Posterior cingulate gyrus (tissue), 11 donors: ENCODE results near the gene LEUTX.

Experiments
- DNase-seq, 10 donors: peaks; one replicate each; pipeline versions ENCODE4 v3.0.0 to v3.0.0-alpha.2; 2020 to 2021; ENCODE audit warnings: mixed read lengths in 3 of 10
- intact Hi-C: fragments of 100-400 bp; cut with DNase I; formaldehyde crosslinking; loops from one replicate; pipeline ENCODE4 v1.15.1; 2023

LEUTX gene

GRCh38 chr19:39819786-39820185, 41.1 kb downstream of the LEUTX start:
- intact Hi-C loops: no loop called here
- no peak for DNase-seq

- intact Hi-C loops: no loop called here
- no peak for DNase-seq
These were observed 42.0 kb downstream of the LEUTX start for GRCh38 chr19:39820696-39821095.

GRCh38 chr19:39823686-39824085, 45.0 kb downstream of the LEUTX start:
- intact Hi-C loops: no loop called here
- no peak for DNase-seq

- intact Hi-C loops: no loop called here
- DNase-seq: peak; percentile 88 to 99 (median 94)
These were observed 45.8 kb downstream of the LEUTX start for GRCh38 chr19:39824143-39825092.

GRCh38 chr19:39825093-39825463, 46.4 kb downstream of the LEUTX start:
- DNase-seq: no peak
- intact Hi-C loops: no loop called here

GRCh38 chr19:39825531-39826076, 47.0 kb downstream of the LEUTX start:
- intact Hi-C loops: no loop called here

GRCh38 chr19:39826311-39826945, 47.8 kb downstream of the LEUTX start:
- intact Hi-C loops: no loop called here
- DNase-seq: no peak

More at GRCh38 chr19:39825531-39826076, 47.0 kb downstream of the LEUTX start:
- no peak for DNase-seq

- DNase-seq: no peak
- intact Hi-C loops: no loop called here
These were observed 48.6 kb downstream of the LEUTX start for GRCh38 chr19:39827216-39827615.

- intact Hi-C loops: no loop called here
These were observed 49.5 kb downstream of the LEUTX start for GRCh38 chr19:39828015-39828653.

GRCh38 chr19:39828654-39829032, 50.0 kb downstream of the LEUTX start:
- DNase-seq: no peak
- intact Hi-C loops: no loop called here

More at GRCh38 chr19:39828015-39828653, 49.5 kb downstream of the LEUTX start:
- no peak for DNase-seq

GRCh38 chr19:39829702-39830275, 51.1 kb downstream of the LEUTX start:
- intact Hi-C loops: loop anchor here (5.0 kb wide), 1 partner anchor 143 kb away; the partner anchor contains the start of gene PSMC4
- DNase-seq: no peak

- intact Hi-C loops: loop anchor here (5.0 kb wide), 1 partner anchor 142 kb away; the partner anchor contains the start of gene PSMC4
- DNase-seq: no peak
These were observed 51.8 kb downstream of the LEUTX start for GRCh38 chr19:39830406-39830805.

- DNase-seq: no peak
- intact Hi-C loops: loop anchor here (5.0 kb wide), 1 partner anchor 141 kb away; the partner anchor contains the start of gene PSMC4
These were observed 52.2 kb downstream of the LEUTX start for GRCh38 chr19:39830847-39831246.

- intact Hi-C loops: loop anchor here (5.0 kb wide), 1 partner anchor 141 kb away; the partner anchor contains the start of gene PSMC4
- DNase-seq: no peak
These were observed 53.0 kb downstream of the LEUTX start for GRCh38 chr19:39831679-39832078.

- intact Hi-C loops: loop anchor here (5.0 kb wide), 1 partner anchor 140 kb away; the partner anchor contains the start of gene PSMC4
- no peak for DNase-seq
These were observed 53.9 kb downstream of the LEUTX start for GRCh38 chr19:39832341-39833083.

GRCh38 chr19:39833160-39833463, 54.5 kb downstream of the LEUTX start:
- DNase-seq: no peak
- intact Hi-C loops: loop anchor here (5.0 kb wide), 1 partner anchor 139 kb away; the partner anchor contains the start of gene PSMC4

- intact Hi-C loops: loop anchor here (5.0 kb wide), 1 partner anchor 139 kb away; the partner anchor contains the start of gene PSMC4
These were observed 55.0 kb downstream of the LEUTX start, which contains the start of gene DYRK1B for GRCh38 chr19:39833464-39834286. Gene DYRK1B (minus strand): TSS chr19:39834162. CDS start chr19:39831867, 2,295 bp downstream.

GRCh38 chr19:39834287-39834841, 55.7 kb downstream of the LEUTX start:
- intact Hi-C loops: loop anchor here (5.0 kb wide), 1 partner anchor 138 kb away; the partner anchor contains the start of gene PSMC4
- no peak for DNase-seq

More at GRCh38 chr19:39833464-39834286, 55.0 kb downstream of the LEUTX start, which contains the start of gene DYRK1B:
- DNase-seq: peak; percentile 95 to 100 (median 97)
